Measurements from ENCODE around the gene AKT3.
A peak's percentile ranks its signal among the peaks of the same experiment; 100 is the strongest.

Gene AKT3

GRCh38 chr1:243455760-243456651, 394.0 kb downstream of the AKT3 start:
- DNase-seq, result no peak

- no peak for DNase-seq
Measured at GRCh38 chr1:243454328-243454997, 395.6 kb downstream of the AKT3 start.

GRCh38 chr1:243452092-243452491, 398.0 kb downstream of the AKT3 start:
- DNase-seq, result no peak

- DNase-seq, result no peak
Measured at GRCh38 chr1:243449373-243449772, 400.7 kb downstream of the AKT3 start.

GRCh38 chr1:243447844-243448243, 402.2 kb downstream of the AKT3 start:
- no peak for DNase-seq

GRCh38 chr1:243447347-243447746, 402.7 kb downstream of the AKT3 start:
- DNase-seq, result peak; percentile 42

- DNase-seq, result no peak
Measured at GRCh38 chr1:243443557-243443956, 406.5 kb downstream of the AKT3 start.

- no peak for DNase-seq
Measured at GRCh38 chr1:243441601-243442000, 408.4 kb downstream of the AKT3 start.

GRCh38 chr1:243440406-243440805, 409.6 kb downstream of the AKT3 start:
- no peak for DNase-seq

GRCh38 chr1:243438815-243439214, 411.2 kb downstream of the AKT3 start:
- peak; percentile 33 for DNase-seq

All from fibroblast of skin of right biceps (primary cell).